Adipocyte (in vitro differentiated cells): ENCODE measurements around the gene SERPINH1.

Experiments
- DNase-seq: peaks from one replicate; pipeline ENCODE4 v3.0.0-alpha.2; 2015; ENCODE audit warnings: low read depth
- H3K27me3 ChIP-seq: replicated peaks from 2 replicates; pipeline ENCODE4 v1.7.0; 2013; ENCODE audit warnings: mild to moderate bottlenecking, low read length, moderate library complexity; ENCODE audit not compliant: control insufficient read depth, insufficient read depth
- H3K36me3 ChIP-seq: 2 replicates; pipeline ENCODE4 v1.7.0; 2013; ENCODE audit warnings: low read length, mild to moderate bottlenecking, moderate library complexity; ENCODE audit not compliant: control insufficient read depth, insufficient read depth, severe bottlenecking
- H3K4me1 ChIP-seq: 2 replicates; pipeline ENCODE4 v1.7.0; 2013; ENCODE audit warnings: mild to moderate bottlenecking, low read length, moderate library complexity; ENCODE audit not compliant: control insufficient read depth, insufficient read depth
- H3K4me3 ChIP-seq: 2 replicates; pipeline ENCODE4 v1.7.0; 2013; ENCODE audit warnings: mild to moderate bottlenecking, low read length, moderate library complexity
- H3K9ac ChIP-seq: 2 replicates; pipeline ENCODE4 v1.7.0; 2013; ENCODE audit warnings: mild to moderate bottlenecking, low read length, moderate library complexity
- H3K9me3 ChIP-seq: 2 replicates; pipeline ENCODE4 v1.7.0; 2013; ENCODE audit warnings: mild to moderate bottlenecking, low read length, moderate library complexity; ENCODE audit not compliant: control insufficient read depth

The SERPINH1 gene

DNA sequence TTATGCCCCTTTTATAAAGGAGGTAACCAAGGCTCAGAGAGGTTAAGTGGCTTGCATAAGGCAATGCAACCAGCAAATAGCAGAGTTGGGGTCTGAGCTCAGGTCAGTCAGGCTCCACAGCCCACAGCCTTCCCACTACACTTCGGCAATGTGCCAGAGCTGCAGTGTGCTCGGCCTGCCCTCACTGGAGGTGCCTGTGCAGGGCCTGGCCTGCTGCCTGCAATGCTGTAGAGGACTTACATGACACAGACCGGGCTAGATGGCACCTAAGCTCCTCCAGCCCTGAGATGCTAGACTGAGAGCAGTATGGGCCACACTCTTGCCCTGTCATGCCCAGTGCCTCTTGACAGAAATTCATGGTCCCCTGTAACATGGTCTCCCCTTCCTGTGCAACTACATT is 49.8 kb downstream of the SERPINH1 start:
- no peak for DNase-seq
- Histone ChIP-seq H3K4me3 (no peak overlapping the region), H3K4me1 (peaks cover 10% of the 10 kb centered on the region), H3K27me3 (no peaks in the 10 kb centered on the region), H3K9me3 (no peaks in the 10 kb centered on the region), H3K9ac (no peak overlapping the region), H3K36me3 (no peaks in the 10 kb centered on the region)

DNA sequence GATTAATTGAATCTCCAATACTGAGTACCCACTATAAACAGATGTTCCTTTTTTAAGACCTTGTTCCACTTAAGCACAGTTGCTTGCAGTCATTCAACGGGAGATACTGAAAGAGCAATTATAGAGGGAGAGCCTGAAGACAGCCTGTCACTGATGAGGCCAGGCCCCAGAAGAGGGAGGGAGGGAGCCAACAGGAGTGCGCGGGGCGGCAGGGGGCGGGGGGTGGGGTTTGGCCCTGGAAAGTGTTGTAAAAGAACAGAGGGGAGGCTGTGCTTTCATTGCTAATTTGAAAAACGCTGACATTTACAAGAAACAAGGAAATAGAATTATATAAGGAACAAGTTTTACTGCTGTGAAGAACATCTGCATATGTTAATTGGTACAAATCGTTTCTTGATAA is 53.7 kb downstream of the SERPINH1 start:
- no peak for DNase-seq
- Histone ChIP-seq H3K27me3 (no peaks in the 10 kb centered on the region), H3K36me3 (no peaks in the 10 kb centered on the region), H3K9ac (no peak overlapping the region), H3K4me1 (no peaks in the 10 kb centered on the region), H3K4me3 (no peak overlapping the region), H3K9me3 (no peaks in the 10 kb centered on the region)

DNA sequence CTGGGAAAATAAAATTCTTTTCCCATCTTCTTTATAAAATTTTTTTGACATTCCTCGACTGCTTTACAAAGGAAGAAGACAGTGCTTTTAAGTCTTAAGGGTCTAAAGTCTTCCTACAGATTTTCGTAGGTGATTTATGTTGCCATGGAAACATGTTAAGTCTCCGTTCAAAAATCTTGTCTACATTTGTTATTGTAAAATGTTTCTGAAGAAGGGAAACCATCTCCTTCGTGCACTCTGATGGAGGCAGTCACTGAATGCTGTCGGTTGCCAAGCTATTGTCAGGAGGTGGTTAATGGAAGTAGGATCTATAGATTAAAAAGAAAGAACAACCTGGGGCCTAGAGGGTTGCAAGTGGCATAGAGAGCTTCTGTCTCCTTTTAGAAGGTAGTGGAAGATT is 54.2 kb downstream of the SERPINH1 start:
- Histone ChIP-seq H3K9me3 (no peaks in the 10 kb centered on the region), H3K4me1 (no peaks in the 10 kb centered on the region), H3K4me3 (no peak overlapping the region), H3K36me3 (no peaks in the 10 kb centered on the region), H3K9ac (no peak overlapping the region), H3K27me3 (no peaks in the 10 kb centered on the region)
- no peak for DNase-seq
